ENCODE results near the gene PARD3. TPM values are rescaled to one million over a fixed set of nuclear protein-coding genes. Genes with fewer than 3 reads are reported as not detected.

Gene PARD3
- polyA plus RNA-seq, 2 of the 4 experiments (the other 2 are of a cell fraction): 110 to 200 TPM

DNA sequence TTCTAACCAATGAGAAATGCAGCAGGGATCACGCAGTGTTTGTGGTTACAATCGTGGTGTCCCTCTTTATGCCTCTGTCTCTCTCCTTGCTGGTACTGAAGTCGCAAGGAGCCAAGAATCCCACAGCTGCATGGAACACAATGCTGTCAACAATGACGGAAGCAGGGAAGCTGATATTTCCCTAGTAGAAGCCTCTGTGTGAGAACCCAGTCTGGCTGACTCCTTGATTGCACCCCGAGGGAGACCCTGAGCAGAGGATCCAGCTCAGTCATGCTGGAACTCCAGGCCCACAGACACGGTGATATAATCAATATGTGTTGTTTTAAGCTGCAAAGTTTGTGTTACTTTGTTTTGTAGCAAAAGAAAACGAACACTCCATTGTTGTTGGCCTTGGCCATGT lies 677.9 kb downstream of the PARD3 start:
- Histone ChIP-seq H3K9me3 (no peaks in the 10 kb centered on the region), H3K27ac (peak overlapping the region in 1 of 2 experiments; percentile 13; a peak in 2 of 6 replicates), H3K4me1 (peaks cover 31% of the 10 kb centered on the region), H3K4me2 (no peak overlapping the region), H3K4me3 (no peak overlapping the region)
- DNase-seq (ENCODE audit: low read depth in 1 of 2, low spot score in 1 of 2) (no peak), FAIRE-seq (no peak), ATAC-seq (no peak)
- CTCF ChIA-PET: no interaction called here
- POLR2A ChIA-PET: no interaction called here
- TF ChIP-seq, protein P1, sequence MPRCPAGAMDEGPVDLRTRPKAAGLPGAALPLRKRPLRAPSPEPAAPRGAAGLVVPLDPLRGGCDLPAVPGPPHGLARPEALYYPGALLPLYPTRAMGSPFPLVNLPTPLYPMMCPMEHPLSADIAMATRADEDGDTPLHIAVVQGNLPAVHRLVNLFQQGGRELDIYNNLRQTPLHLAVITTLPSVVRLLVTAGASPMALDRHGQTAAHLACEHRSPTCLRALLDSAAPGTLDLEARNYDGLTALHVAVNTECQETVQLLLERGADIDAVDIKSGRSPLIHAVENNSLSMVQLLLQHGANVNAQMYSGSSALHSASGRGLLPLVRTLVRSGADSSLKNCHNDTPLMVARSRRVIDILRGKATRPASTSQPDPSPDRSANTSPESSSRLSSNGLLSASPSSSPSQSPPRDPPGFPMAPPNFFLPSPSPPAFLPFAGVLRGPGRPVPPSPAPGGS (IDR thresholded peaks at IDR 0.05): no peak
- no peak for TF ChIP-seq MYC (IDR thresholded peaks at IDR 0.05; ENCODE audit: borderline replicate concordance, low read length)
- TF ChIP-seq, protein P2, sequence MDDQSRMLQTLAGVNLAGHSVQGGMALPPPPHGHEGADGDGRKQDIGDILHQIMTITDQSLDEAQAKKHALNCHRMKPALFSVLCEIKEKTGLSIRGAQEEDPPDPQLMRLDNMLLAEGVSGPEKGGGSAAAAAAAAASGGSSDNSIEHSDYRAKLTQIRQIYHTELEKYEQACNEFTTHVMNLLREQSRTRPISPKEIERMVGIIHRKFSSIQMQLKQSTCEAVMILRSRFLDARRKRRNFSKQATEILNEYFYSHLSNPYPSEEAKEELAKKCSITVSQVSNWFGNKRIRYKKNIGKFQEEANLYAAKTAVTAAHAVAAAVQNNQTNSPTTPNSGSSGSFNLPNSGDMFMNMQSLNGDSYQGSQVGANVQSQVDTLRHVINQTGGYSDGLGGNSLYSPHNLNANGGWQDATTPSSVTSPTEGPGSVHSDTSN (IDR thresholded peaks at IDR 0.05): no peak
- TF ChIP-seq, protein P3, sequence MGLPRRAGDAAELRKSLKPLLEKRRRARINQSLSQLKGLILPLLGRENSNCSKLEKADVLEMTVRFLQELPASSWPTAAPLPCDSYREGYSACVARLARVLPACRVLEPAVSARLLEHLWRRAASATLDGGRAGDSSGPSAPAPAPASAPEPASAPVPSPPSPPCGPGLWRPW (IDR thresholded peaks at IDR 0.05): no peak
- TF ChIP-seq JUN (IDR thresholded peaks at IDR 0.05): no peak
- no peak for TF ChIP-seq HOXB13 (CRISPR knock-in tag; IDR thresholded peaks at IDR 0.05; ENCODE audit: low read depth)
- no peak for TF ChIP-seq EHF (CRISPR knock-in tag; IDR thresholded peaks at IDR 0.05)
- 92% methylated on average over 7 of the region's 7 CpGs for WGBS (ENCODE audit: missing lambda C conversion rate)

DNA sequence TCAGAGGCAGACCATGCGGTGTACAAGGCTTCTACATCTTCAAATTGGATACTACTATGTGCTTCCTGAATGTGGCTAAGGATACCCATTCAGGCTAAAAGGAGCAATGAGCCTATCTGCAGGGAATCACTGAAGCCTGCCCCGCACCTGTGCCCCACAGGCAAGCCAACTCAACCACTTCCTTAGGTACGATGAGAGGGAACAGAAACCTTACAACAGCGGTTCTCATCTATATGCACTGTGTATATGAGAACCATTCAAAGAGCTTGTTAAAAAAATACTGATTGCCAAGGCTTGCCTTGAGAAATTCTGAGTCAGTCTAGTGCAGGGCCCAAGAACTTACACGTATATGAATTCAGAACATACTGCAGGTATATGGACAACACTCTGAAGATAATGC lies 679.6 kb downstream of the PARD3 start:
- POLR2A ChIA-PET: no interaction called here
- CTCF ChIA-PET: no interaction called here
- WGBS (ENCODE audit: missing lambda C conversion rate): 91% methylated on average over 5 of the region's 5 CpGs
- Histone ChIP-seq H3K4me2 (no peak overlapping the region), H3K9me3 (no peaks in the 10 kb centered on the region), H3K4me1 (peaks cover 31% of the 10 kb centered on the region), H3K4me3 (no peak overlapping the region), H3K27ac (no peak overlapping the region)
- TF ChIP-seq ZFP36 (IDR thresholded peaks at IDR 0.05; ENCODE audit: borderline replicate concordance, partially characterized antibody): no peak
- no peak for TF ChIP-seq EP300 (IDR thresholded peaks at IDR 0.05)
- no peak for TF ChIP-seq TFCP2L1 (CRISPR knock-in tag; IDR thresholded peaks at IDR 0.05)
- no peak for TF ChIP-seq NFE2L2 (conservative IDR thresholded peaks at IDR 0.05; ENCODE audit: low read length)
- no peak for TF ChIP-seq HEYL (CRISPR knock-in tag; IDR thresholded peaks at IDR 0.05)
- no peak for TF ChIP-seq MAFK (IDR thresholded peaks at IDR 0.05; ENCODE audit: partially characterized antibody)
- no peak for TF ChIP-seq JUNB (IDR thresholded peaks at IDR 0.05)
- TF ChIP-seq, protein P1 (IDR thresholded peaks at IDR 0.05): no peak
- TF ChIP-seq, protein P2 (IDR thresholded peaks at IDR 0.05): no peak
- TF ChIP-seq HOXA7 (CRISPR knock-in tag; IDR thresholded peaks at IDR 0.05): no peak
- TF ChIP-seq MAZ (IDR thresholded peaks at IDR 0.05; ENCODE audit: borderline replicate concordance, low read depth, low read length): no peak
- no peak for TF ChIP-seq RNF2 (IDR thresholded peaks at IDR 0.05; ENCODE audit: borderline replicate concordance, low read depth)
- TF ChIP-seq JUN (IDR thresholded peaks at IDR 0.05): no peak
- TF ChIP-seq, protein P4, sequence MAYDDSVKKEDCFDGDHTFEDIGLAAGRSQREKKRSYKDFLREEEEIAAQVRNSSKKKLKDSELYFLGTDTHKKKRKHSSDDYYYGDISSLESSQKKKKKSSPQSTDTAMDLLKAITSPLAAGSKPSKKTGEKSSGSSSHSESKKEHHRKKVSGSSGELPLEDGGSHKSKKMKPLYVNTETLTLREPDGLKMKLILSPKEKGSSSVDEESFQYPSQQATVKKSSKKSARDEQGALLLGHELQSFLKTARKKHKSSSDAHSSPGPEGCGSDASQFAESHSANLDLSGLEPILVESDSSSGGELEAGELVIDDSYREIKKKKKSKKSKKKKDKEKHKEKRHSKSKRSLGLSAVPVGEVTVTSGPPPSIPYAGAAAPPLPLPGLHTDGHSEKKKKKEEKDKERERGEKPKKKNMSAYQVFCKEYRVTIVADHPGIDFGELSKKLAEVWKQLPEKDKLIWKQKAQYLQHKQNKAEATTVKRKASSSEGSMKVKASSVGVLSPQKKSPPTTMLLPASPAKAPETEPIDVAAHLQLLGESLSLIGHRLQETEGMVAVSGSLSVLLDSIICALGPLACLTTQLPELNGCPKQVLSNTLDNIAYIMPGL (CRISPR knock-in tag; IDR thresholded peaks at IDR 0.05; ENCODE audit: borderline replicate concordance): no peak
- TF ChIP-seq, protein P5, sequence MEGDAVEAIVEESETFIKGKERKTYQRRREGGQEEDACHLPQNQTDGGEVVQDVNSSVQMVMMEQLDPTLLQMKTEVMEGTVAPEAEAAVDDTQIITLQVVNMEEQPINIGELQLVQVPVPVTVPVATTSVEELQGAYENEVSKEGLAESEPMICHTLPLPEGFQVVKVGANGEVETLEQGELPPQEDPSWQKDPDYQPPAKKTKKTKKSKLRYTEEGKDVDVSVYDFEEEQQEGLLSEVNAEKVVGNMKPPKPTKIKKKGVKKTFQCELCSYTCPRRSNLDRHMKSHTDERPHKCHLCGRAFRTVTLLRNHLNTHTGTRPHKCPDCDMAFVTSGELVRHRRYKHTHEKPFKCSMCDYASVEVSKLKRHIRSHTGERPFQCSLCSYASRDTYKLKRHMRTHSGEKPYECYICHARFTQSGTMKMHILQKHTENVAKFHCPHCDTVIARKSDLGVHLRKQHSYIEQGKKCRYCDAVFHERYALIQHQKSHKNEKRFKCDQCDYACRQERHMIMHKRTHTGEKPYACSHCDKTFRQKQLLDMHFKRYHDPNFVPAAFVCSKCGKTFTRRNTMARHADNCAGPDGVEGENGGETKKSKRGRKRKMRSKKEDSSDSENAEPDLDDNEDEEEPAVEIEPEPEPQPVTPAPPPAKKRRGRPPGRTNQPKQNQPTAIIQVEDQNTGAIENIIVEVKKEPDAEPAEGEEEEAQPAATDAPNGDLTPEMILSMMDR (IDR thresholded peaks at IDR 0.05): no peak
- TF ChIP-seq, protein P6, sequence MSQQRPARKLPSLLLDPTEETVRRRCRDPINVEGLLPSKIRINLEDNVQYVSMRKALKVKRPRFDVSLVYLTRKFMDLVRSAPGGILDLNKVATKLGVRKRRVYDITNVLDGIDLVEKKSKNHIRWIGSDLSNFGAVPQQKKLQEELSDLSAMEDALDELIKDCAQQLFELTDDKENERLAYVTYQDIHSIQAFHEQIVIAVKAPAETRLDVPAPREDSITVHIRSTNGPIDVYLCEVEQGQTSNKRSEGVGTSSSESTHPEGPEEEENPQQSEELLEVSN (IDR thresholded peaks at IDR 0.05; ENCODE audit: borderline replicate concordance, low read depth): no peak
- no peak for TF ChIP-seq POLR2A (IDR thresholded peaks at IDR 0.05; ENCODE audit: low read length)
- TF ChIP-seq BHLHE40 (IDR thresholded peaks at IDR 0.05; ENCODE audit: low read depth, low read length): no peak
- TF ChIP-seq NPAS2 (CRISPR knock-in tag; IDR thresholded peaks at IDR 0.05; ENCODE audit: borderline replicate concordance): no peak
- ATAC-seq (no peak), DNase-seq (ENCODE audit: low read depth in 1 of 2, low spot score in 1 of 2) (no peak), FAIRE-seq (no peak)

Data from A549 (cell line).